AG10803 (cell line): Measurements from ENCODE around the gene SBK2.
"Not testable (repeated sequence)": the region's sequence is repeated elsewhere in the genome, so short reads cannot be mapped to it uniquely, and the experiment has no call there.

Experiments
- DNase-seq: peaks from one replicate; pipeline ENCODE4 v3.0.0; 2010; ENCODE audit warnings: low read depth
- H3K4me3 ChIP-seq: 2 replicates; pipeline ENCODE4 v1.5.1; 2011; ENCODE audit warnings: mild to moderate bottlenecking, low read length, control low read depth
- TF ChIP-seq, protein P1 (sequence below): conservative IDR thresholded peaks from 2 replicates; pipeline ENCODE4 v1.5.1; 2011; ENCODE audit warnings: mild to moderate bottlenecking, low read length, control low read depth, inconsistent platforms

Gene SBK2, protein sequence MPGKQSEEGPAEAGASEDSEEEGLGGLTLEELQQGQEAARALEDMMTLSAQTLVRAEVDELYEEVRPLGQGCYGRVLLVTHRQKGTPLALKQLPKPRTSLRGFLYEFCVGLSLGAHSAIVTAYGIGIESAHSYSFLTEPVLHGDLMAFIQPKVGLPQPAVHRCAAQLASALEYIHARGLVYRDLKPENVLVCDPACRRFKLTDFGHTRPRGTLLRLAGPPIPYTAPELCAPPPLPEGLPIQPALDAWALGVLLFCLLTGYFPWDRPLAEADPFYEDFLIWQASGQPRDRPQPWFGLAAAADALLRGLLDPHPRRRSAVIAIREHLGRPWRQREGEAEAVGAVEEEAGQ

DNA sequence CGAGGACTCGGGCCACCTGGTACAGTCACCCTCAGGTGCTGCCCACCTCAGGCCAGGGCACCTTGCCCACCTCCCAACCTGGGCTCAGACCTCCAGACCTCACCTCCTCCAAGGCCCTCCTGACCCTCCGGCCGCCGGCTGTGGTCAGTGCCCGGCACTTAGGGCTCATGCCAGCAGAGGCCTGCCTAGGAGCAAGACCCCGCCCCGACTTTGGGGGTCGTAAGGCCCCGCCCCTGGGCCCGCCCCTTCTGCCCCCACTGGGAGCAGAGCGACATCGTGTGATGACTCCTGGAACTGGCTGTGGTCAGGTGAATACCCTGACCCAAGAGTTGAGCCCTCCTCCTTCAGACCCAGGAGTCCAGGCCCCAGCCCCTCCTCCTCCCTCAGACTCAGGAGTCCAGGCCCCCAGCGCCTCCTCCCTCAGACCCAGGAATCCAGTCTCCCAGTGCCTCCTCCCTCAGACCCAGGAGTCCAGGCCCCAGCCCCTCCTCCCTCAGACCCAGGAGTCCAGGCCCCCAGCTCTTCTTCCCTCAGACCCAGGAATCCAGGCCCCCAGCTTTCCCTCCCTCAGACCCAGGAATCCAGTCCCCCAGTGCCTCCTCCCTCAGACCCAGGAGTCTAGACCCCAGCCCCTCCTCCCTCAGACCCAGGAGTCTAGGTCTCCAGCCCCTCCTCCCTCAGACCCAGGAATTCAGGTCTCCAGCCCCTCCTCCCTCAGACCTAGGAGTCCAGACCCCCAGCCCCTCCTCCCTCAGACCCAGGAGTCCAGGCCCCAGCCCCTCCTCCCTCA is at the start of gene SBK2:
SBK2 (minus strand) TSS at position 183 of the 790 bp plus-strand sequence. CDS start 839 bp downstream, outside the sequence.
- no peak within 1 kb of the TSS for H3K4me3 ChIP-seq
- TF ChIP-seq, protein P1, sequence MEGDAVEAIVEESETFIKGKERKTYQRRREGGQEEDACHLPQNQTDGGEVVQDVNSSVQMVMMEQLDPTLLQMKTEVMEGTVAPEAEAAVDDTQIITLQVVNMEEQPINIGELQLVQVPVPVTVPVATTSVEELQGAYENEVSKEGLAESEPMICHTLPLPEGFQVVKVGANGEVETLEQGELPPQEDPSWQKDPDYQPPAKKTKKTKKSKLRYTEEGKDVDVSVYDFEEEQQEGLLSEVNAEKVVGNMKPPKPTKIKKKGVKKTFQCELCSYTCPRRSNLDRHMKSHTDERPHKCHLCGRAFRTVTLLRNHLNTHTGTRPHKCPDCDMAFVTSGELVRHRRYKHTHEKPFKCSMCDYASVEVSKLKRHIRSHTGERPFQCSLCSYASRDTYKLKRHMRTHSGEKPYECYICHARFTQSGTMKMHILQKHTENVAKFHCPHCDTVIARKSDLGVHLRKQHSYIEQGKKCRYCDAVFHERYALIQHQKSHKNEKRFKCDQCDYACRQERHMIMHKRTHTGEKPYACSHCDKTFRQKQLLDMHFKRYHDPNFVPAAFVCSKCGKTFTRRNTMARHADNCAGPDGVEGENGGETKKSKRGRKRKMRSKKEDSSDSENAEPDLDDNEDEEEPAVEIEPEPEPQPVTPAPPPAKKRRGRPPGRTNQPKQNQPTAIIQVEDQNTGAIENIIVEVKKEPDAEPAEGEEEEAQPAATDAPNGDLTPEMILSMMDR = 0 out of 2 replicates have a peak, but pooled peaks have one; percentile 12
- no peak for DNase-seq

DNA sequence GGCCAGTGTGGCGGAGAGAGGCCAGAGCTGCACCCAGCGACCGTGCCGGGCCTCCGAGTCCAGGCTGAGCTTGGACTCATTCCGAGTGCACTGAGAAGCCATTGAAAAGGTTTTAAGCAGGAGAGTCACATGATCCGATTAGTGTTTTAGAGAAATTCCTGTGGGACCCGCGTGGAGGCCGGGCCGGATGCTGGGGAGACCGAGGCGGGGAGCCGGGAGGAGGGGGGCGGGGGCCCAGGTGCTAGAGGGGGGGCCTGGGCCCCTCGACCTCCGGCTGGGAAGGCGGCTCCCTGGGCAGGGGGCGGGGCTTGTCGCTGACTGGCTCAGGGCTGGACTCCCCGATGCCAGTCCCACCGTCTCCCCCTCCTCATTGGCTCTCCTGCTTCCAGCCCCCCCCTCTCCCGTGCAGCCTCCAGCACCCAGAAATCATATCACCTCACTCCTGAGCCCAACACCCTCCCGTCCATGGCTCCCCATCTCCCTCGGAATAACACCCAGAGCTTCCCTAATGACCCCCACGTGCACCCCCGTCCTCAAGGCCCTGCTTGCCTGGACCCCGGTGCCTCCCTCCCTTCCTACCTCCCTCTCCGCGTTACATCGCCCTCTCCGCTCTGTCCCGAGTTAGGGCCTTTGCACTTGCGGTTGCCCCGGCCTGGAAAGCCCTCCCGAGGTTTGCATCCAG is 48.9 kb upstream of the SBK2 start:
- peak overlapping the region; percentile 43 for H3K4me3 ChIP-seq
- TF ChIP-seq, protein P1 = no peak
- peak; percentile 58 for DNase-seq

DNA sequence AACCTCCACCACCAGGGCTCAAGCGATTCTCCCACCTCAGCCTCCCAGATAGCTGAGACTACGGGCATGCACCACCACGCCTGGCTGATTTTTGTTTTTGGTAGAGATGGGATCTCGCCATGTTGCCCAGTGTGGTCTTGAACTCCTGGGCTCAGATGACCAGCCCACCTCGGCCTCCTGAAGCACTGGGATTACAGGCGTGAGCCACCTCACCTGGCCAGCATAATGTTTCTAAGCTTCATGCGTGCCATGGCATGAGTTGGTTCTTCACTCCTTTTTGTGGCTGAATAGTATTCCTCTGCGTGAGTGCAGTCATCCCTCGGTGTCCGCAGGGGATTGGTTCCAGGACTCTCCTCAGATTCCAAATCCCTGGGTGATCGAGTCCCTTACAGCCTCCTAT is 47.9 kb upstream of the SBK2 start:
- no peak overlapping the region for H3K4me3 ChIP-seq
- TF ChIP-seq, protein P1 = no peak
- DNase-seq = no peak

DNA sequence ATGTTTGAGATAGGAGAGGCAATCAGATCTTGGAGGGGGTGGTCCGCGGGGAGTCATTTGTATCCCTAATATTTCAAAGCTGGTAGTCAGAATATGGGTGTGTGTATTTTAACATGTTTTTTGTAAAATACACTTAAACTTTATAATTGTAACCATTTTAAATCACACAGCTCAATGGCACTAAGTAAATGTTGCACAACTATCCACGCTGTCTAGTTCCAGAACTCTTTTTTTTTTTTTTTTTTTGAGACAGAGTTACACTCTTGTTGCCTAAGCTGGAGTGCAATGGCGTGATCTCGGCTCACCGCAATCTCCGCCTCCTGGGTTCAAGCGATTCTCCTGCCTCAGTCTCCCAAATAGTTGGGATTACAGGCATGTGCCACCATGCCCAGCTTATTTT is 47.0 kb upstream of the SBK2 start:
- DNase-seq = not testable (repeated sequence)

DNA sequence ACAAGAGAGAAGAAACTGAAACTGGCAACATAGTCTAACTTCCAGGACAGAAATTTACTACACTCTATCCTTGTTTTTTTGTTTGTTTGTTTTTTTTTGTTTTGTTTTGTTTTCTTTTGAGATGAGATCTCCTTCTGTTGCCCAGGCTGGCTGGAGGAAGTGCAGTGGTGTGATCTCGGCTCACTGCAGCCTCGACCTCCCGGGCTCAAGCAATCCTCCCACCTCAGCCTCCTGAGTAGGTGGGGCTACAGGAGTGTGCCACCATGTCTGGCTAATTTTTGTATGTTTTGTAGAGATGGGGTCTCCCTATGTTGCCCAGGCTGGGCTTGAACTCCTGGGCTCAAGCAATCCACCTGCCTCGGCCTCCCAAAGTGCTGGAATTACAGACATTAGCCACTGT is 45.4 kb upstream of the SBK2 start:
- H3K4me3 ChIP-seq, DNase-seq: not testable (repeated sequence)

More for the DNA sequence above, 47.0 kb upstream of the SBK2 start:
- not testable (repeated sequence) for H3K4me3 ChIP-seq

DNA sequence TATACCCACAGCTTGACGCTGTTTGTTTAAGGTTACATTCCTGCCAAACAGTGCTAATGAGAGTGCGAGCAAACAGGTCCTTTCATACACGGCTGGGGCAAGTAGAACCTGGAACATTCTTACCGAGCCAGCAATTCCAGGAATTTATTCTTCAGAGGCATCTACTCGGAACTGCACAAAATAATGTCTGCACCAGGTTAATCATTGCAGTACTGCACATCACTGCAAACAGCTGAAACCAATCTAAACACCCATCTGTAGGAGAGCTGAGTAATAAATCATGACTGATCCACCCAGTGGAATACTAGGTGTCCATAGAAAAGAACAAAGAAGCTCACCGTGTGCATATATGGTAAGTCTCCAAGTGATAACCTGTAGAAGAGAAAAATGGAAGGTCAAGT is 44.9 kb upstream of the SBK2 start:
- no peak for DNase-seq
- TF ChIP-seq, protein P1 = no peak
- H3K4me3 ChIP-seq = no peak overlapping the region

DNA sequence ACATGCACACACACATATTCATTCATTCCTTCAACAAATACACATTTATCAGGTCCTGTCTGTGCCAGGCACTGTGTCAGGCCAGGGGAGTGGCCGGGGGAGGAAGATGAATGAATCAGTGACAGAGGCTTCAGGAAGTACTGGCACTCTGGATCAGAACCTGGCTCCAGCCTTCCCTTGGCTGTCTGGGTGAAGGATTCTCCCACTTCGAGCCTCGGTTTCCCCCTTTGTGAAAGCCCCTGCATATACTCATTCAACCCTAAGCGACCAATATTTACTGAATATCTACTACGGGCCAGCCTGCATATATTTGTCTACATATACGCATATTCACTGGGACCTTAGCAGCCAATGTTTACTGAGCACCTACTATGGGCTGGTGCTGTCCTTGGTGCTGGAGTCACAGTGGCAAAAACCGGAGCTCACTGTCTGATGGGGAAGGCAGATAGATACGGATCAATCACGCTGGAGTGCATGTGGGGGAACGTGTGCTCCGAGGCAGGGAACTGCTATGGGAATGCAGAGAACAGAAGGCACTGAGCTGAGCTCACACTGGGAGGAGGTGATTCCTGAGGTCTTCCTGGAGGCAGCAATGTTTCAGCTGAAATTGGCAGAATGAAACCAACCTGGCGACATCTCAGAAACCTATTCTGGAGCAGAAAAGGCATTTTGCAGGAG is 44.4 kb upstream of the SBK2 start:
- TF ChIP-seq, protein P1 = no peak
- no peak for DNase-seq
- peak overlapping the region; percentile 93 for H3K4me3 ChIP-seq
